Stimulated activated CD4-positive, alpha-beta T cell treated with anti-CD3 and anti-CD28 coated beads, Interleukin-15, amount 100 ng/mL, for 24 hours (primary cell): ENCODE measurements around the gene ACYP2.
"Not testable (repeated sequence)": the region's sequence is repeated elsewhere in the genome, so short reads cannot be mapped to it uniquely, and the experiment has no call there.

Source experiments
- DNase-seq: peaks from one replicate; pipeline ENCODE4 v3.0.0-alpha.2; 2020

The ACYP2 gene

DNA sequence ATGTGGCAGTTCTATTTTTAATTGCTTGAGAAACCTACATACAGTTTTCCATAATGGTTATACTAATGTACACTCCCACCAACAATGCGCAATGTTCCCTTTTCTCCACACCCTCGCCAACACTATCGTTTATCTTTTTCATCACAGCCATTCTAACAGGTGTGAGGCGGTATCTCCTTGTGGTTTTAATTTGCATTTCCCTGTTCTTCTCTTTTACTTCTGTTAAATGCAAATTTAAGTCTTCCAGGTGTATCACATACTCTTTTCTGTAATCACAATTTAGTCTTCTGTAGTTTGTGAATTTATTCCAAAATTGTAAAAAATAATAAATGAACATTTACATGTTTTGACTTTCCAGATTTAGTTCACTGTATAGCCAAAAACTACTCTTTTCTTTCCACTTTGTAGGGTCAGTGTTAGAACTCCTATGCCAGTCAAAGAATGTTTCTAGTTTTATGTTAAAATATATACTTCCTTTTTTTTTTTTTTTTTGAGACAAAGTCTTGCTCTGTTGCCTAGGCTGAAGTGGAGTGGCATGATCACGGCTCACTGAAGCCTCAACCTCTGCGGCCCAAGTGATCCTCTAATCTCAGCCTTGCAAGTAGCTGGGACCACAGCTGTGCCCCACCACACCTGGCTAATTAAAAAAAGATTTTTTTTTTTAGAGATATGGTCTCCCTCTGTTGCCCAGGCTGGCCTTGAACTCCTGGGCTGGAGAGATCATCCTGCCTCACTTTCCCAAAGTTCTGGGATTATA is 15.4 kb upstream of the ACYP2 start:
- DNase-seq = no peak

DNA sequence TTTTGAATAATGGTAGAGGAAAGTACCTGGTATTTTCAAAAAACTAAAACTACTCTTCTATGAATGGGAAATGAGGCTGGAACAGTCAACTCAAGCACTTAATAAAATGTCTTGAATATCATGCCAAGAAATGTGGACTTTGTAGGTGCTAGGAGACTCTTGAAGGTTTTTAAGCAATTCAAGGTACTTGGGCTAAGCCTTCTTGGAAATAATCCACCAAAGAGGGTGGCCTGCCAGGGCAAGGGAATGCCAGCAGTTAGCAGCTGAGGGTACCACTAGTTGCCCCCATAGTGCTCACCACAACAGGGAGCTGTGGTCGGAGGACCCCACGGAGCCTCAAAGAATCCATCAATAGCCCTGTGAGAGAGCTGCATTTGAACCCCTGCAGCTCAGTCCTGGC is 14.6 kb upstream of the ACYP2 start:
- DNase-seq = no peak

DNA sequence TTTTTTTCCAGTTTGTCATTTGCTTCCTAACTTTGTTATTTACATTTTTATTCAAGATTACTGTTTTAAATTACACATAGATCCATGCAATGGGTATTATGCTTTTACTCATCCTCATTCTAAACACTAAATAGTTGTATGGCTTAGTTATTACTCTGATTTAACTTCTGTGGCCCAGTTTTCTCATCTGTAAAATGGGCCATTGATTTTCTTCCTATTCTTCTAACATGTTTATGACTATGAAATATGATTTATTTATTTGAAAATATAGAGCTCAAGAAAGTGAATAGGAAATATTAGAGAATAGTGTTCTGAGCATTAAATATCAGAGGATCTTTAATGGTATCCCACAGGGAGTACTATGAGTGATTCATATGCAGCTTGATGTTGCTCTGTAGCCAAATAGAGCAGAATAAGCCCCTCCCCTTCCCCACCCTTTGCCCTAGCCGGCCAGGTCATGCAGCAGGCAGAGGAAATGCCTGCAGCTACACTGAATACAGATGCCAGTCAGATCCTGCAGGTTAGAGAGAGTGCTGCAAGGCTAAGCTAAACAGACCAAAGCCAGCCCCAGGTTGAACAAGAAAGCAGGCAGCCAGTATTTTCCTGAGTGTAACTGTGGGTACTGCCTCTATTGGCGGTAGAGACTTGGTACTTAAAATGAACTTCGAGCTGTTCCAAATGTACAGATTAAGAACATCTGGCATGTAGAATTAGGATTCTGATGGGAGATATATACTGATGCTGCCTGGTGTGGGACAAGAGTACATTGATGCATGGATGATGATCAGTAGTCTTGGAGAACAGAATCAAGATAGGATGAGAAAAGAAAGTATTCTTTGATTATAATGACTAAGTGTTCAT is 11.7 kb upstream of the ACYP2 start:
- peak; percentile 37 for DNase-seq

DNA sequence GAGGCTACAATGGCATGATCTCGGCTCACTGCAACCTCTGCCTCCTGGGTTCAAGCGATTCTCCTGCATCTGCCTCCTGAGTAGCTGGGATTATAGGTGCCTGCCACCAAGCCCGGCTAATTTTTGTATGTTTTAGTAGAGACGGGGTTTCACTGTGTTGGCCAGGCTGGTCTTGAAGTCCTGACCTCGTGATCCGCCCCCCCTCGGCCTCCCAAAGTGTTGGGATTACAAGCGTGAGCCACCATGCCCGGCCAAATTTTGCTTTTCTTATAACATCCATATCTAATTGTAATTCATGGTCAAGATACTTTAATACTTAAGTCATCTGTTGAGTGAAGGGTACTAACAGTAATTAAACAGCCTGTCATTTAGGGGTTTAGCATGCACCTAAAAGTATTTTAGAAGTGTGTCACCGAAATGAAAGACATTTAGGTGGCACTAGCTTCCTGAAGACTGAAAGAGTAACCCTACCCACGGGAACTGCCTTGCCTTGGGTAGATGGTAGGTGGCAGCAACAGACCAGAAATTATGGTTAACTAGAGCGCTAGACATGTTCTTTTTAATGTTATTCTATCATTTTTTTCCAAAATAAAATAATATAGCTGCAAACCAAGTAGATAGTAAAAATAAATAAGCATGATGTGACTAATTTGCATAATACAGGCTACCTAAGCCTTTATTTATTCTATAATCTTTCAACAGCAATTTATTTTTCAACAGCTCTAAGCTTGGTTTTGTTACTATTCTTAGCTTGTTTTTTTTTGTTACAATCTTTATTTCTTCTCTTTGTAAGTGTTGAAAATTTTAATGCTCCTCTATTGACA is 8.6 kb upstream of the ACYP2 start:
- peak; percentile 32 for DNase-seq

DNA sequence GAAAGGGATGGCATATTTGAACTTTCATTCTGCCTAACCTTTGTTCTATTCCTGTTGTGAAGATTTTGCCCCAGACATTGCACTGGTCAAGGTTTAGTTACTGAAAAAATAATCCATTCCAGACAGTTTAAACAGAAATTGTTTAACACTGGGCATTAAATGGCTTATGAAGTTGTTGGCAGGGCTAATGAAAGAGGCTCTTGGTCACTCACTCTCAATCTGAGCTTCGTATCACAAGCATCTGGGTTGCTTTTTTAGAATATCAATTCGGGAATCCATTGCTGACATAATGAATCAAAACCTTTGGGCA is 8.0 kb upstream of the ACYP2 start:
- DNase-seq = no peak

DNA sequence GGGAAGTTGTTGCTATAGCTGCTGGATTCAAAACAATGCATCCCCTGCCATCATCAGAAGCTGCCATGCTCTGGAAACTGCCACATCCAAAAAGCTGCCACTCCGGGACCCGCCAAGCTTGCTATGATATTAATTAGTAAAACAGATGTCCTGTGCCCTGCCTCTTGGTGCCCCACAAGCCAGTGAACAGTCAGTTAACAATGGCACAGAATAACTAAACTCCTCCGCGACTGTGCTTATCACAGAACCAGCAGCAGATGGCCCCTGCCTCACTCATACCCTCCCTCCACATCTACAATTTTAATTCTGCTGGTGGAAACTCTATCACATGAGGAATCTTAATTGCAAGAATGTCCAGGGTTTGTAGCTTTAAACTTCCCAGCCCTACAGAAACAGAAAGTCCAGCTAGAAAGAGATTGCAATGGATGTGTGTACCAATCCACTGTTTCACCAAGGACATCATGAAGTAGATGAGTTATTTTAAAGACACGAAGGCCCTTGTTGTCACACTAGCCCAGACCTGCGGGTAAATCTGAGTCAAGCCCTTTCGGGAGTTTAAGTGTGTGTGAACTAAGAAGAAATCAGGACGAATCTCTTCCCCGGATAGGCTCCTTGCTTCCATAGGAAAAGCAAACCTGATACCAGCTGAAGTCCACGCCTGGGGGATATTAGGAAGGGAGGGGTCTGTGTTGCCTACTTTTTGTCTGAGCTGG is 7.4 kb upstream of the ACYP2 start:
- no peak for DNase-seq

DNA sequence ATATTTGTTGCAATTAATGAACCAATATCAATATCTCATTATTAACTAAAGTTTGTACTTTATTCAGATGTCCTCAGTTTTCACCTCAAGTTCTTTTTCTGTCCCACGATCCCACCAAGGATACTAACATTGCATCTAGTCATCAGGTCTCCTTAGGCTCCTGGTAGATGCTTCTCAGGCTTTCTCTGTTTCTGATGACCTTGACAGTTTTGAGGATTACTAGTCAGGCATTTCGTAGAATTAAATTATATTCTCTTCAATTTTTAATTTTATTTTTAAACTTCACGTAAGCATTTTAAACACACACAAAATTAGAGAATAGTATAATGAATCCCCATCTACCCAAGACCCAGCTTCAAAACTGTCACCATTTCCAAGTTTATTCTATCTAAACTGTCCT is 5.6 kb upstream of the ACYP2 start:
- DNase-seq = no peak

DNA sequence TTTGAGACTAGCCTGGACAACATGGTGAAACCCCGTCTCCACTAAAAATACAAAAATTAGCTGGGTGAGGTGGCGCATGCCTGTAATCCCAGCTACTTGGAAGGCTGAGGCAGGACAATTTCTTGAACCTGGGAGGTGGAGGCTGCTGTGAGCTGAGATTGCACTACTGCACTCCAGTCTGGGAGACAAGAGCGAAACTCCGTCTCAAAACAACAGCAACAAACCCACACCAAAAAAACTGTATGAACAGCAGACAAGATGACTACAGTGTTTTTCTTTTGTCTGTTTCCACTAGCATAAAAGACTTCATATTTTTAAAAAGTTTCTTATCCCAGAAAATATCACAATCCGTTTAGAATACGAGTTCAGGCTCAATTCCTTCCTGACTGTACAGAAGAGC is 936 bp upstream of the ACYP2 start:
- DNase-seq = not testable (repeated sequence)

DNA sequence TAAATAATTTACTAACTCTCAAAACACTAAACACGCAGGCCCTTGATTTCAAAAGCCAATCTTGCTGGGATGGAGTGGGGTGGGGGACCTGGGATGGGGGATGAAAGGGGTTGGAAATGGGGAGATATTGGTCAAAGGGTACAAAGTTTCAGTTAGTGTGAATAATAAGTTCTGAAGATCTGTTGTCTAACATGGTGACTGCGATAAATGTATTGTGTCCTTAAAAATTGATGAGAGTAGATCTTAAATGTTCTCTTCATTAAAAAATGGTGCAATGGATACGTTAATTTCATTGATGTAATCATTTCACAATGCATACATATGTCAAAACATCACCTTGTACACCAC is 505 bp upstream of the ACYP2 start:
- no peak for DNase-seq

DNA sequence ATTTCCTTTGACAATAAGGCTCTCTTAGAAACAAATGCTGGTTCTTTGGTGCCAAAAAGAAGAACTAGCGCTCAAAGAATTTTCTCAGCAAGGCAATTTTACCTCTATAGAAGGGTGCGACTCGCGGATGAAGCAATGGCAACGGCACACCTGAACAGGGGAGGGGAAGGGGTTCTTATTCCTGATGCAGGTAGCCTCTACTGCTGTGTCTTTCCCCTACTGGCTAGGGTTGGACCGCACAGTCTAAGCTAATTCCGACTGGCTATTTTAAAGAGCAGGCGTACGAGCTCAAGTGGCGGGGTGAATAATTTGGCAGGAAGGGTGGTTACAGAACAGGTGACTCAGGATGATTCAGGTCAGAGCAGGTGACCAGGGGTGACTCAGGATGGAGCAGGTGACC is 1.2 kb downstream of the ACYP2 start:
- not testable (repeated sequence) for DNase-seq

DNA sequence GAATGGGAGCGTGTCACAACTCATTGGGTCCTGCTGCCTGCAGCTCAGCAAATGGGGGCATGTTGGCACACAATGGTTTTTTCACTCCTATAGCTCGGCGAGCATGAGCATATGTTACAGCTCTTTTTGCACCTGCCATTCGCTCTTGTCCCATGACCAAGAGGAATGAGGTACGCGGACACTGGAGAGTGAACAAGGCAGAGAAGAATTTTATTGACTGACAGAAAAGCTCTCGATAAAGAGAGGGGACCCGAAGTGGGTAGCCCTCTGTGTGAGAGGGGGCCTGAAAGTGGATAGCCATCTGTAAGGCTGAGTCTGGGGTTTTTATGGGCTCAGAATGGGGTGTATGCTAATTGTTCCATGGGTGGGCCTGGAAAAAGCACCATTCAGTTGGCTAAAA is 5.5 kb downstream of the ACYP2 start:
- DNase-seq = no peak

DNA sequence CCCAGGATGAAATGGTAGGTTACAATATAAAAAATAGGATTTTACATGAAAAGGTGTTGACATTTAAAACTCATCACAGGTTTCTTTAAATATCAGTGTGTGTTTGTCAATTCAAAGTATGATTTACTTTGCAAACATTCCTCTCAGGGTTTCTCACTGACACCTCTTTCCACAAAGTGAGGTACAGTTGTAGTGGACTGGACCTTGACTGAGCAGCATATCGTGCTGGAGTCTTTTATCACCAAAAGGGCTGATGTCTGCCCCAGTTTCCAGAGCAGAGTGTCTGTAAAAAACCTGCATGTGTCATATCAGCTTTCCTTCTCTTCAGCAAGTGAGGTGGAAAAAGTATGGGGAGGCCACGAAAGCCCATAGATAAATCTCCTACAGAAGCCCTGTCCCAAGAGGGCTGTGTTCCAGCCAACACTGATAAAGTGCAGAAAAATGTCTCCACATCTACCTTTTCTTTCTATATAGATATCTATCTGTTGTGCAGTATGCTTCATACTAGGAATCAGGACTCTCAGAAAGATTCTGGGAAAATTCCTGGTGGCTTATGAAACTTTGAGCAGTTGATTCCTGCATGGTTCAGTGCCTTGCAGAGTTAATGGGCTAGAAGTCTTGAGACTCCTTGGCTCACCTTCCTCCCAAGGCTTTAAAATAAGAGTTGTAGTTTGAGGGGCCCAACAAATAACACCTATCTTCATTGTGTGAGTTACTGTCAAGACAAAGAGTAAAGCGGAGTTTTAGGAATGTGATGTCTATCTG is 6.9 kb downstream of the ACYP2 start:
- DNase-seq = no peak

DNA sequence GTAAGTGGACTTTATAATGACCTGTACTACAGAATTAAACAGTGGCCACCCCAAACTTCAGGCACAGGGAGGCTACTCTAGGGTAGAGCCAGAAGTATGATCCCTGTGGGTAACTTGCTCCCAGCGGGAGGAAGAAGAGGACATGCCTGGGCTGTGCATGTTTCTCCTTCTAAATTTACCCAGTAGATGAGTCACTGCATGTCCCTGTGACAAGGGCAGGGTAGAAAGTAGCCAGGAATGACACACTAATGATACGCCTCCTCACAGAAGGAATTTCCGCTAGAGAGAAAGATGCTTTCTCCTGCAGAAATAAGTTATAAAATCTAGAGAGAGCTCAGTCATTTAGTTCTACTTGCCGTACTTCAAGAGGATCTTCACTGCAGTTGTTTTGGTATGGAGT is 7.5 kb downstream of the ACYP2 start:
- DNase-seq = no peak

DNA sequence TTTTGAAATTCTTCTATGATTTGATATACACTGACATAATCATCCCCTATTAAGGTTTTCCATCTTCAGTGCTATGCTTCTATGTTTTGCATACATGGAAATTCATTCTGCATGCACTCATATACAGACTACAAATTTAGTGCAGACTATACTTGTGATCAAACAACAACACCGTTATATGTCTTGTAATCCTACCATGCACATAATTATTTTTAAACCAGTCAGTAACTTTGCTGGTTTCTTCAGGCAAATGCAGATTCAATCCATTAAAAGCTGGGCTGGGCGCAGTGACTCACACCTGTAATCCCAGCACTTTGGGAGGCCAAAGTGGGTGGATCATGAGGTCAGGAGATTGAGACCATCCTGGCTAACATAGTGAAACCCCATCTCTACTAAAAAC is 11.8 kb downstream of the ACYP2 start:
- DNase-seq = not testable (repeated sequence)

DNA sequence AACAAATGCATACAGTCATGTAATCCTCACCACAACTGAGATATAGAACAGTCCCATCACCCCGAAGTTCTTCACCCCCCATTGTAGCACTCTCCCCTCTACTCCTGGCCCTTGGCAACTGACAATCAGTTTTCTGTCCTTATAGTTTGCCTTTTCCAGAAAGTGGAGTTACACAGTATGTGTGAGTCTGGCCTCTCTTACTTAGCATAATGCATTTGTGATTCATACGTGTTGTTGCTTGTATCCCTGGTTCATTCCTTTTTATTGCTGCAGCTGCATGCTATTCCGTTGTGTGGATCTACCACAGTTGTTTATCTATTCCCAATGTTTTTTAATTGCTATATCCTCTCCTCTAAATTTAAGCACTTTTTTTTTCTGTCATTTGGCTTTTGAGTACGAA is 17.6 kb downstream of the ACYP2 start:
- no peak for DNase-seq

DNA sequence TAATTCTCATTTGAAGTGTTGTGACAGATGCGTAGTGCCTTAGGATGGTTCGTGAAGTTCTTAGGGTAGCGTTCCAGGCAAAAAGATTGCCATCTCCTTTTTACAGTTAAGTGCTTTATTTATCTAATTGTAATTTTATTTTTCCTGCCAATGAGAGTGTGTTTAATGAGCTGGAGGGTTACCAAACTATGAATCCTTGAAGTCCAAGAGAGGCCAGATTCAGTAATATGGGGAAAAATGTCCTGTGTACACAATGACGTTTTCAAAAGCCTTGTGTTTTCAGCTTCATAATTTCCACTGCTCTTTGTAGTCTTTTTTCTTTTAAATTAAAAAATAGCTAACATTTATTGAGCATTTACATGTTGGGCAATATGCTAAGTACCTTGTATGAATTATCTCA is 23.8 kb downstream of the ACYP2 start:
- DNase-seq = no peak

DNA sequence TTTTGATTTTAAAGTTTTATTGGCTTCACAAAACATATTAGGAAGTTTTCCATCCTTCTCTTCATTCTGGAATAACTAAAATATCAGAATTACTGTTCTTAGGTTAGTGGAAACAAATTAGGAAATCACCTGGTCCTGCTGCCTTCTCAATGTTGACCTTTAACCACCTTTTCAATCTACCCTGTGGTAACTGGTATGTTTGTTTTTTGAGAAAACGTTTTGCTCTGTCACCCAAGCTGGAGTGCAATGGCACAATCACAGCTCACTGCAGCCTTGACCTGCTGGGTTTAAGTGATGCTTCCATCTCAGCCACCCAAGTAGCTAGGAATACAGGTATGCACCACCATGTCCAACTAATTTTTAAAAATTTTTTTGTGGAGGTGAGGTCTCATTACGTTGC is 28.4 kb downstream of the ACYP2 start:
- no peak for DNase-seq

DNA sequence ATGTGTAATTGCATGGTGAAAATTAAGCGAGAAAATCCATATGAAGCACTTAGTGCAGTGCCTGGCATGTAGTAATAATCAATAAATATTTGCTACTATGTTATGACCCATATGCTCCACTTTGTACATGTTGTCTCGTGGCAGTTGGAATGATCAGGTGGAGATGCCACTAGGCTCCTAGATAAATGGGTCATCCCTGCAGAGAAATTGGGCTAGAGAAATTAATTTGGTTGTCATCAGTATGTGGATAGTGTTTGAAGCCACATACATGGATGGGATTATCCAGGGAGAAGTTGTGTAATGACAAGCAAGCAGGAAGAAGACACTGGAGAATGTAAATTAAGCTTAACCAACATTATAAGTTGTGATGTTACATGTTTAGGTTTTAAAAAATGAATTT is 33.0 kb downstream of the ACYP2 start:
- no peak for DNase-seq

DNA sequence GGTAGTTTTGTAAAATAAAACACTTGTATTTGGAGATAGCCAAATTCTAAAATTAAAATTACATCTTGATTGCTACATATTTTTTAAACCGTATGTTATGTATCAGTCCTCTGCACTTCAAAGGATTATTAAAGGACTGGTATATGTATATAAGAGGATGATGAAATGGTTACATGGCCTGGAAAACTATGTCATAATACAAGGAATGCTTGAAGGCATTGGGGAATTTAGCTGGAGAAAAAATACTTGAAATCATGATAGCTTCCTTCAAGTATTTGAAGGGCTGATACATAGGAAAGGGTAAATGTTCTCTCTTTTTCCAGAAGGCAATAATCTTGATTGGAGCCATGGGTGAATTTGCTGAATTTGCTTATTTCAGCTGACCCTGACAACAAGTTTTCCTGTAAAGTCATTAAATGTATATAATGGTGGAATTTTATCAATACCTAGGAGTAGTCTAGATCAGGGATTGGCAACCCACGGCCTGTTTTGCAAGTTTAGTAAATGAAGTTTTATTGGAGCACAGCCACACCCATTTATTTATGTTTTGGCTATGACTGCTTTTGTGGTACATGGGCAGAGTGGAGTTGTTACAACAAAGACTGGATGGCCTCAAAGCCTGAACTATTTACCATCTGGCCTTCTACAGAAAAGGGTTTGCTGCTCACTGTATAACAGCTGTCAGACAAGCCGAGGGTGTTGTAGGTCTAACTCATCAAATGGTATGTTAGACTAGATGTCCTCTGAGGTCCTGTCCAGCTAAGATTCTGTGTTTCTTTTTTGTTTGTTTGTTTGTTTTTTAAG is 34.4 kb downstream of the ACYP2 start:
- DNase-seq = no peak

DNA sequence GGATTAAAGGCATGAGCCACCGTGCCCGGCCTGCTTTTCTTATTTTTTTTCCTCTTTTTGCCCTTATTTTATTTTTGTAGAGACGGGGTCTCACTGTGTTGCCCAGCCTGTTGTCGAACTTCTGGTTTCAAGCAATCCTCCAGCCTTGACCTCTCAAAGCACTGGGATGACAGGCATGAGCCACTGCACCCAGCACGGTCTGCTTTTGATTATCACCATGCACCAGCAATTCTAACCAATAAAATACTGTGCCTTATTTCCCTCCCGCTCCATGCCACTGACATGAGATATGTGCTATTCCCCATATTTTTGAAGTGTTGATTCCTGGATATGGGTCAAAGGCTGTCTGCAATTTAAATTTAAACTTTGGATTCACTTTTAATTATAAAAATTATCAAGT is 42.9 kb downstream of the ACYP2 start:
- no peak for DNase-seq

DNA sequence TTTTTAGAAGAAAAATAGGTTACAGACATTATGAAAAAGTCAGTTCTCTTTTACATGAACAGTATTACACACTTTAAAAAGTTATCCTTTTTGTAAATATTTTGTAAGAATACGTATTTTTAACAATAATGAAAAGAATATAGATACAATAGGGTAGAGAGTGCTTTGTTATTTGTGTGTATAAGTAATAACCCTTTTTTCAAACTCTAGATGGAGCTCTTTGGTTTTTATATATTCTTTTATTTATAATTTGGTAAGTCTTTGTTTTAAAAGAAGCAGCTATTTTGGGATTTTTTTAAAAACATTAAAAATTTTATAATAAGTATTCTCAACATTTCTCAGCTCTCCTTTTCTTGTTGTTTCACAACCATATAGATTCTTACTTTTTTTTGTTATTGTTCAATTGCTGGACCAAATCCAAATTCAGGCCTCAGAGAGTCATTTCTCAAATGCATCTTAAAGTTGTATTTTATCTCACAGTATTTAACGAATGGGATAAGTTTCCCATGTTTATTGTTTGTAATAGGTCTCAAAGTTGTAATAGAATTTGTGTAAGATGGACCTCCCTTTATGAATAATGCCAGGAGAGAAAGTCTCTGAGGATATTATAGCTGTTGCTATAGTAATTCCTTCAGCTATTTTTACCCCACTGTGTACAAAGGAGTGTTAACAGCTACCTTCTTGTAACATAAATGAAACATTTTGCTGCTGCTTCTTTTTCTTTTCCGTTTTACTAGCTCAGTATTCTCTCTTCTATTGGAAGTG is 46.4 kb downstream of the ACYP2 start:
- no peak for DNase-seq
